Gastrocnemius medialis (tissue), 4 donors: ENCODE results near the gene EHD2. TPM values are rescaled to one million over a fixed set of nuclear protein-coding genes. Genes with fewer than 3 reads are reported as not detected.
A peak's percentile ranks its signal among the peaks of the same experiment; 100 is the strongest.
"Not testable (repeated sequence)": the region's sequence is repeated elsewhere in the genome, so short reads cannot be mapped to it uniquely, and the experiment has no call there.

Experiments used
- ATAC-seq, 2 donors: fragments of 150-250 bp; one replicate each; pipeline ENCODE4 v1.9.1; 2016
- DNase-seq, 2 donors: peaks; one replicate each; pipeline ENCODE4 v3.0.0-alpha.2; 2019
- H3K27ac ChIP-seq, 4 donors: fragments of 200-600 bp; sonication (generic); 1 replicate in 1 of 4; 2 replicates in 3 of 4; pipeline ENCODE4 v1.5.1; 2016 to 2018; ENCODE audit warnings: mild to moderate bottlenecking in 2 of 4, moderate library complexity in 1 of 4
- H3K27me3 ChIP-seq, 3 donors: fragments of 200-600 bp; sonication (generic) in 2 of 3; 1 replicate in 1 of 3; 2 replicates in 2 of 3; pipeline versions ENCODE4 v1.5.1 to v1.6.0; 2016 to 2019; ENCODE audit warnings: mild to moderate bottlenecking in 1 of 3, moderate library complexity in 1 of 3
- H3K36me3 ChIP-seq, 2 donors: fragments of 200-600 bp; sonication (generic) in 1 of 2; one replicate each; pipeline ENCODE4 v1.5.1; 2017 to 2018
- H3K4me1 ChIP-seq, 2 donors: fragments of 200-600 bp; sonication (generic) in 1 of 2; one replicate each; pipeline ENCODE4 v1.5.1; 2016 to 2017; ENCODE audit warnings: mild to moderate bottlenecking in 2 of 2
- H3K4me3 ChIP-seq, 4 donors: fragments of 200-600 bp; sonication (generic) in 3 of 4; 1 replicate in 1 of 4; 2 replicates in 3 of 4; pipeline ENCODE4 v1.5.1; 2016 to 2019; ENCODE audit warnings: mild to moderate bottlenecking in 2 of 4
- H3K9me3 ChIP-seq, 3 donors: fragments of 200-600 bp; sonication (generic) in 2 of 3; 1 replicate in 1 of 3; 2 replicates in 2 of 3; pipeline ENCODE4 v1.5.1; 2016 to 2019
- CTCF ChIP-seq, 5 experiments: fragments of 450-650 bp in 3 of 5; fragments of 200-600 bp in 2 of 5; sonication (generic) in 2 of 5; IDR thresholded peaks in 4 of 5; conservative IDR thresholded peaks in 1 of 5; 1 replicate in 4 of 5; 2 replicates in 1 of 5; pipeline ENCODE4 v1.5.1; 2016 to 2019; ENCODE audit warnings: antibody characterized with exemption in 5 of 5, mild to moderate bottlenecking in 3 of 5, moderate library complexity in 3 of 5
- POLR2A ChIP-seq, 2 donors: fragments of 450-650 bp; IDR thresholded peaks; one replicate each; pipeline ENCODE4 v1.6.1; 2017; ENCODE audit warnings: antibody characterized with exemption in 2 of 2, mild to moderate bottlenecking in 2 of 2, moderate library complexity in 2 of 2
- in situ Hi-C, 4 donors: fragments of 200-750 bp; cut with MboI; loops; one replicate each; pipeline versions ENCODE4 v1.15.0 to v1.8.0; 2017; ENCODE audit warnings: low sequenced_read_pairs in 4 of 4
- intact Hi-C: fragments of 100-400 bp; cut with DNase I; formaldehyde crosslinking; loops from one replicate; pipeline ENCODE4 v1.15.1; 2023; ENCODE audit warnings: low total_unique reads
- total RNA-seq, 4 donors: library from RNA; depleted of rRNA; stranded (reverse); fragments of >200 nt; gene quantifications; one replicate each; pipeline versions ENCODE4 v1.1.0 to v1.2.3, GENCODE V29; 2016

EHD2 gene
- total RNA-seq = 10 to 100 TPM; 10.9 to 46.6 (median 33.8) TPM

GRCh38 chr19:47713046-47714021 is at the start of gene EHD2:
EHD2 (plus strand) TSS chr19:47713422; CDS start chr19:47716613, 3,191 bp downstream.
- H3K4me1 ChIP-seq = peaks cover 4 to 8% of the 10 kb centered on the region in 2 donors
- H3K27ac ChIP-seq = peak within 1 kb of the TSS; percentile 78 to 85 (median 82)
- ATAC-seq (peak; percentile 46 to 71), DNase-seq (peak in 1 of 2 donors; percentile 38)
- peak within 1 kb of the TSS; percentile 57 to 65 (median 64) for H3K4me3 ChIP-seq
- intact Hi-C loops (loop anchor here (1.0 to 2.0 kb wide), 3 partner anchors 30 to 149 kb away; no protein-coding TSS in a partner anchor), in situ Hi-C loops (loop anchor here in 2 of 4 donors (5.0 kb wide), 2 partner anchors 74 to 79 kb away; no protein-coding TSS in a partner anchor)
- H3K36me3 ChIP-seq = no peaks in the 10 kb centered on the region
- no peaks in the 10 kb centered on the region for H3K9me3 ChIP-seq
- peaks cover 10 to 34% (median 29%) of the 10 kb centered on the region in 3 donors for H3K27me3 ChIP-seq
- TF ChIP-seq CTCF (IDR thresholded peaks at IDR 0.05 in 4 of 5, conservative IDR thresholded peaks at IDR 0.05 in 1 of 5) (peak; percentile 71 to 94 (median 92)), POLR2A (IDR thresholded peaks at IDR 0.05) (peak; percentile 50 to 72)

GRCh38 chr19:47663435-47663910 is 49.7 kb upstream of the EHD2 start:
- ATAC-seq (peak; percentile 21 to 28), DNase-seq (no peak)
- Histone ChIP-seq H3K4me1 (peaks cover 78 to 88% of the 10 kb centered on the region in 2 donors), H3K4me3 (peak overlapping the region; percentile 9 to 30 (median 12)), H3K27ac (peak overlapping the region; percentile 88 to 99 (median 93)), H3K27me3 (no peaks in the 10 kb centered on the region), H3K36me3 (no peaks in the 10 kb centered on the region), H3K9me3 (no peaks in the 10 kb centered on the region)
- TF ChIP-seq CTCF (IDR thresholded peaks at IDR 0.05 in 4 of 5, conservative IDR thresholded peaks at IDR 0.05 in 1 of 5) = no peak
- TF ChIP-seq POLR2A (IDR thresholded peaks at IDR 0.05) = no peak
- intact Hi-C loops (no loop called here), in situ Hi-C loops (no loop called here)

GRCh38 chr19:47663911-47664771 is 49.1 kb upstream of the EHD2 start:
- peaks cover 73 to 89% of the 10 kb centered on the region in 2 donors for H3K4me1 ChIP-seq
- intact Hi-C loops (loop anchor here (2.0 kb wide), 2 partner anchors 55 to 63 kb away; partner anchors contain the start of gene BICRA), in situ Hi-C loops (no loop called here)

GRCh38 chr19:47668556-47668955 is 44.7 kb upstream of the EHD2 start:
- H3K27me3 ChIP-seq, ATAC-seq, in situ Hi-C loops, H3K4me3 ChIP-seq, H3K9me3 ChIP-seq, DNase-seq, intact Hi-C loops: not testable (repeated sequence)
- Histone ChIP-seq H3K36me3 (peaks cover 0 to 17% of the 10 kb centered on the region in 2 donors), H3K4me1 (peaks cover 34 to 49% of the 10 kb centered on the region in 2 donors), H3K27ac (peak overlapping the region; percentile 88 to 99 (median 93))

More at GRCh38 chr19:47663911-47664771, 49.1 kb upstream of the EHD2 start:
- no peaks in the 10 kb centered on the region for H3K36me3 ChIP-seq
- ATAC-seq (peak; percentile 73 to 78), DNase-seq (peak; percentile 92 to 93)
- H3K27ac ChIP-seq = peak overlapping the region; percentile 88 to 99 (median 93)
- H3K9me3 ChIP-seq = no peaks in the 10 kb centered on the region
- H3K27me3 ChIP-seq = no peaks in the 10 kb centered on the region
- TF ChIP-seq POLR2A (IDR thresholded peaks at IDR 0.05) (peak; percentile 50 to 54), CTCF (IDR thresholded peaks at IDR 0.05 in 4 of 5, conservative IDR thresholded peaks at IDR 0.05 in 1 of 5) (no peak)
- H3K4me3 ChIP-seq = peak overlapping the region; percentile 9 to 39 (median 26)
